ACC112 (cell line): Measurements from ENCODE around the gene NEK4.
"Not testable (repeated sequence)": the region's sequence is repeated elsewhere in the genome, so short reads cannot be mapped to it uniquely, and the experiment has no call there.

ENCODE experiments used
- H2AFZ ChIP-seq: fragments of 200-600 bp; sonication (generic); one replicate; pipeline ENCODE4 v1.6.0; 2017; ENCODE audit warnings: antibody characterized with exemption, low read length; ENCODE audit not compliant: unreplicated experiment
- H3K27ac ChIP-seq: fragments of 200-600 bp; sonication (generic); 2 replicates; pipeline ENCODE4 v1.5.1; 2014; ENCODE audit warnings: low read depth, mild to moderate bottlenecking, antibody characterized with exemption, low read length, moderate library complexity
- H3K27me3 ChIP-seq: fragments of 200-600 bp; sonication (generic); 2 replicates; pipeline ENCODE4 v1.6.1; 2014; ENCODE audit warnings: mild to moderate bottlenecking, antibody characterized with exemption, low read length, moderate library complexity, mixed read lengths; ENCODE audit not compliant: insufficient read depth
- H3K36me3 ChIP-seq: fragments of 200-600 bp; sonication (generic); 2 replicates; pipeline ENCODE4 v1.6.1; 2016; ENCODE audit warnings: mild to moderate bottlenecking, antibody characterized with exemption, low read length, moderate library complexity, mixed read lengths; ENCODE audit not compliant: insufficient read depth
- H3K4me1 ChIP-seq: fragments of 200-600 bp; sonication (generic); one replicate; pipeline ENCODE4 v1.6.1; 2016; ENCODE audit warnings: low read length, mixed read lengths; ENCODE audit not compliant: insufficient read depth, unreplicated experiment, control insufficient read depth
- H3K4me3 ChIP-seq: fragments of 200-600 bp; sonication (generic); 2 replicates; pipeline ENCODE4 v1.5.1; 2014; ENCODE audit warnings: mild to moderate bottlenecking, low read depth, low read length
- H3K79me2 ChIP-seq: fragments of 200-600 bp; sonication (generic); one replicate; pipeline ENCODE4 v1.6.0; 2016; ENCODE audit warnings: low read length; ENCODE audit not compliant: control insufficient read depth, unreplicated experiment, insufficient read depth

Gene NEK4

GRCh38 chr3:52777127-52777958 is 6.6 kb upstream of the NEK4 start, which contains the start of gene ITIH1:
TSS of gene ITIH1 (plus strand) at chr3:52777599. CDS start at chr3:52777616, 17 bp downstream.
- no peaks in the 10 kb centered on the region for H3K4me1 ChIP-seq
- H3K27me3 ChIP-seq: peaks cover 36% of the 10 kb centered on the region
- H3K27ac ChIP-seq: no peak within 1 kb of the TSS
- H3K36me3 ChIP-seq: no peaks in the 10 kb centered on the region
- no peaks in the 10 kb centered on the region for H3K79me2 ChIP-seq
- no peak within 1 kb of the TSS for H3K4me3 ChIP-seq
- no peak within 1 kb of the TSS for H2AFZ ChIP-seq

GRCh38 chr3:52776486-52776885 is 5.7 kb upstream of the NEK4 start:
- H3K36me3 ChIP-seq, H2AFZ ChIP-seq, H3K4me3 ChIP-seq, H3K27ac ChIP-seq, H3K4me1 ChIP-seq, H3K79me2 ChIP-seq: not testable (repeated sequence)
- H3K27me3 ChIP-seq: peaks cover 28% of the 10 kb centered on the region

- Histone ChIP-seq H3K36me3 (no peaks in the 10 kb centered on the region), H3K79me2 (no peaks in the 10 kb centered on the region), H2AFZ (no peak overlapping the region), H3K27me3 (peaks cover 24% of the 10 kb centered on the region), H3K4me3 (no peak overlapping the region), H3K4me1 (no peaks in the 10 kb centered on the region), H3K27ac (no peak overlapping the region)
Observed at GRCh38 chr3:52775877-52776276, 5.1 kb upstream of the NEK4 start.

GRCh38 chr3:52774901-52775864 is 4.4 kb upstream of the NEK4 start:
- Histone ChIP-seq H3K4me1 (no peaks in the 10 kb centered on the region), H3K4me3 (no peak overlapping the region), H3K79me2 (peaks cover under 1% of the 10 kb centered on the region), H3K27ac (no peak overlapping the region), H3K27me3 (peaks cover 17% of the 10 kb centered on the region), H3K36me3 (no peaks in the 10 kb centered on the region), H2AFZ (no peak overlapping the region)

GRCh38 chr3:52774066-52774713 is 3.5 kb upstream of the NEK4 start:
- Histone ChIP-seq H2AFZ (no peak overlapping the region), H3K4me3 (no peak overlapping the region), H3K79me2 (peaks cover 8% of the 10 kb centered on the region), H3K27me3 (peaks cover 9% of the 10 kb centered on the region; the same call in 1 of the 2 replicates), H3K27ac (no peak overlapping the region), H3K36me3 (no peaks in the 10 kb centered on the region), H3K4me1 (peaks cover 7% of the 10 kb centered on the region)

GRCh38 chr3:52773361-52774065 is 2.8 kb upstream of the NEK4 start:
- H3K79me2 ChIP-seq: peaks cover 8% of the 10 kb centered on the region
- peaks cover 7% of the 10 kb centered on the region for H3K4me1 ChIP-seq
- no peak overlapping the region for H3K4me3 ChIP-seq
- H3K27me3 ChIP-seq: peaks cover 4% of the 10 kb centered on the region; the same call in 1 of the 2 replicates
- H3K36me3 ChIP-seq: no peaks in the 10 kb centered on the region
- H2AFZ ChIP-seq: no peak overlapping the region
- H3K27ac ChIP-seq: no peak overlapping the region

GRCh38 chr3:52771702-52772101 is 962 bp upstream of the NEK4 start:
- H3K4me3 ChIP-seq: no peak overlapping the region
- peak overlapping the region; percentile 90 for H2AFZ ChIP-seq
- no peak overlapping the region for H3K27ac ChIP-seq
- H3K27me3 ChIP-seq: no peaks in the 10 kb centered on the region
- peaks cover 8% of the 10 kb centered on the region for H3K79me2 ChIP-seq
- H3K4me1 ChIP-seq: peaks cover 7% of the 10 kb centered on the region
- no peaks in the 10 kb centered on the region for H3K36me3 ChIP-seq

- Histone ChIP-seq H3K36me3 (no peaks in the 10 kb centered on the region), H3K79me2 (peaks cover 8% of the 10 kb centered on the region), H3K4me3 (peak overlapping the region; percentile 82), H3K4me1 (peaks cover 7% of the 10 kb centered on the region), H3K27me3 (no peaks in the 10 kb centered on the region), H3K27ac (no peak overlapping the region), H2AFZ (peak overlapping the region; percentile 90)
Observed at GRCh38 chr3:52771334-52771681, 568 bp upstream of the NEK4 start.

- Histone ChIP-seq H2AFZ (peak overlapping the region; percentile 40), H3K4me1 (peaks cover 7% of the 10 kb centered on the region), H3K27ac (no peak overlapping the region)
Observed at GRCh38 chr3:52769786-52770455, 819 bp downstream of the NEK4 start.

More at GRCh38 chr3:52769786-52770455, 819 bp downstream of the NEK4 start:
- Histone ChIP-seq H3K79me2 (peaks cover 8% of the 10 kb centered on the region), H3K27me3 (no peaks in the 10 kb centered on the region), H3K4me3 (peak overlapping the region; percentile 82), H3K36me3 (no peaks in the 10 kb centered on the region; the same call in 1 of the 2 replicates)
